GM21529 (cell line): ENCODE results near the gene SPTLC3.
"Not testable (repeated sequence)": the region's sequence is repeated elsewhere in the genome, so short reads cannot be mapped to it uniquely, and the experiment has no call there.

ENCODE experiments used
- ATAC-seq: cut with Tn5 transposase; IDR thresholded peaks from one replicate; pipeline ENCODE4 v1.9.1; 2021; ENCODE audit not compliant: unreplicated experiment

The SPTLC3 gene

DNA sequence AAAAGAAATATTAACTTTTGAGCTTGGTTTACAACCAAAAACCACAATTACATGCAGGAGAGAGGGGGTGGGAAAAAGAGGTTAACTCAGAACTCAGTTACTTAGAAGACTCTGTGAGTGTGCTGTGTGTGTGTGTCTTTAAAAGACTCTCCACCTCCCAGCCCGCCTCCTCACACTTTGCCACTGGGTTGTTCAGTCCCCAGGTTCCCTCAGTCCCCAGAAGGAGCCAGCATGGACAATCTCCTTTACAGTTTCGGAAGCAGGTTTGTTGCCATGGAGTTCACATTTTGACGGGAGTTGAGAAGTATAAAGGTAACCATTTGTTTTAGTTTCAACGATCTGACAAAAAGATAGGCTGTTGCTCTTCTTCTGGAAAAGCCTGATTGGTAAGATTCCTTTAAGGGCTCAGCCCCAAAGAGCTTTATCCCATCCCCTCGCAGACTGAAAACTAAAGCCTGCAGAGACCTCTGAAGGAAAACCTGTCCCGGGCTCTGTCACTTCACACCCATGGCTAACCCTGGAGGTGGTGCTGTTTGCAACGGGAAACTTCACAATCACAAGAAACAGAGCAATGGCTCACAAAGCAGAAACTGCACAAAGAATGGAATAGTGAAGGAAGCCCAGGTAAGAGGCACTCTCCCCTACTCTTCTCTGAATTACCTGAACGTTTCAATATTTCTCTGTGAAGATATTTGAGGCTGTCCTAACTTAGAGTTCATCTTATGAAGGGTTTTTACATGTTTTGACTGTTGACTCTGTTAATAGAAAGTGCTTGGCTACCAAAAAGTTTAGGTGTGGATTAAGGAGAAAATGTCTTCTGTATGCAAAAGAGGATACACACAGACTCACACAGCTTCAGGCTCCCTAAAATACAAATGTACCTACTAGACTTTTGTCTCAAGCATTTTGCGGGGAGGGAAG, at the start of gene SPTLC3:
TSS of gene SPTLC3 (plus strand) at position 212 of the 921 bp plus-strand sequence. CDS start at position 508, 296 bp downstream.
- ATAC-seq = peak; percentile 35

DNA sequence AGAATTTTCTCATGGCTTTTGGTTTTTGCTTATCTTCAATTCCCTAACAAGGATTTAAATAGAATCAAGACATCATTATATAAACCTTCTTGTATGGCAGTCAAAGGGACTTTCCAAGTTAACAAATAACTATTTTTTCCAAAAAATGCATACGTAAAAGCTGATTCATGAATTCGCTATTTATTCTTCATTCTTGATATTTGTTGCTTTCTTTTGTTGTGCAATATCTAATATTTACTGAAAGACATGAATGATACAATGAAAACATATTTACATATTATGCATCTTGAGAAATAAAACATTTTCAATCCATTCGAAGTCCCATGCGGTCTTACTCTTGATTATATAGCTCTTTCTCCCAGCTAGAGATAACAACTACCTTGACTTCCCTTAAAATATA, 47.0 kb upstream of the SPTLC3 start:
- ATAC-seq = no peak

DNA sequence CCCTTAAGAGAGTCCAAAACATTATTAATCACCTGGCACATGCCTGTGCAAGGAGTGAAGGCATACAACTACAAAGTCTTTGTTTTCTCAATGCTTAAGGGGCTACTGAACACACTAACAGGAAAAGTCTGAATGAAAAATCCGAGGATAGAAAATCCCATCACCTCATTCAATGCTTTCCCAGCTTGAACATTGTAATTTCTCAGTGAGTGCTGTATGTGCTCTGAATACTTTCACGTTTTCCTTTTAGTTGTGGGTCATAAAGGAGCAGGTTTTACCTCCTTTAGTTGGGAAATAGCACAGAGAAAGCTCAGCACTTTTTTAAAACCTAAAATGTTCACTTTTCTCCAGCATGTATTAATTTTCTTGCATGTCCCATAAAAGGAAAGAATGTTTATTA, 45.9 kb upstream of the SPTLC3 start:
- no peak for ATAC-seq

DNA sequence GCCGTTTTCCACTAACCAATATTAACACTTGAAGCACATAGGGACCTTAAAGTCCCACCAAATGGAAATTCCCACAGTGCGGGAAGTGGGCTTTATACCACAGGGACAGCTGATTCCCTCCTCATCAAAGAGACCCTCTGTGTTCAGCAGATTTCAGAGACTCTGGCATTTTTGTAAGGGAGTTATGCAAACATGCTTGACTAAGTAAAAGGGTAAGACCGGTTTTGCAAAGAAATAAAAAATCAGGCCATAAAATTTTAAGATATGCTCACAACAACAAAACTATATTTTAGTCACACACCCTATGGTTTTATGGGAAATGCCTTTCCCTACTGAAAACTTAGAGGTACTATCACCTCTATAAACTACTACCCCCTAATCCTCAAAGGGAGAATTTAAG, 45.4 kb upstream of the SPTLC3 start:
- no peak for ATAC-seq

DNA sequence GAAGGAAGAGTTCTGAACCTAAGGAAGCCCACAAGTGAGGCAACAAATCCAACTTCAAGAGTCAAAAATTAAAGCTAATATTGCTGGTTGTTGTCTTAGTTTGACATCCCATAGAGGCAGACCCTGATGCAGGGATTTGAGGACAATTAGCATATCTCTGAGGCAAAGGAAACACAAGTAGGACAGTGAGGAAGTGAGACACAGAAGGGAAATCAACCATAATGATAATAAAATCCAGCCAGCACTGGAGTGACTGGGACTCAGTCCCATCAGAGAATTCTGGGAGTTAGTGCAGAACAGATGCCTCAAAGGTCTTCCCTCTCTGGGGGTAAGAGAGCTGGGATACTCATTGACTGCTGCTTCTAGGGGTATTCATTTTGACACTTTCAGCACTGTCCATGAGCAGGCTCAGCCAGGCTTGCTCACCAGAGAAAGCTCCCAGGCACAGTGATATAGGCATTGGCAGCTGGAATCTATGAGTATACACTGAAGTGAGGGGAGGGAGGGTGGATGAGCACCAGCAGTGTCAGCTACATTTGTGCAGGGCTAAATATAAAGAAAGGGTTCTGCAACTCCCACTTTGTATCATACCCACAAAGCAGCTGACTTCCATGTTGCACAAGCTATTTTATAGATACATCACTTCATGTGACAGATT, 43.4 kb upstream of the SPTLC3 start:
- ATAC-seq = no peak

DNA sequence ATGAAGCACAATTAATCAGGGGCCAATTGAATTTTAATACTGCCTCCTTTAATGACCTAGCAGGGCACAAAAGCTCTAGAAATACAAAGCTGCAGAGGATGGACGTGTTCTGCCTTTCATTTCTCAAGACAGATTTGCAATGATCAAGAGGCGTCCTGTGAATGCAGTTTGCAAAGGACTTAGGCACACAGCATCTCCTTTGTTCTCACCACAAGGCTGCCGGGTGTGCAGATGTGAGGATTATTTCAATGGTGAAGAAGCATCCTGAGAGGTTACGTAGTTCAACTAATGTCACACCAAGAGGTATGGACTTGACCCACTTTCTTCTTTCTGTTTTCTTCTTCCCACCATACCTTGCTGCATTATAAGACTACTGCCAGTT, 42.9 kb upstream of the SPTLC3 start:
- ATAC-seq = no peak

DNA sequence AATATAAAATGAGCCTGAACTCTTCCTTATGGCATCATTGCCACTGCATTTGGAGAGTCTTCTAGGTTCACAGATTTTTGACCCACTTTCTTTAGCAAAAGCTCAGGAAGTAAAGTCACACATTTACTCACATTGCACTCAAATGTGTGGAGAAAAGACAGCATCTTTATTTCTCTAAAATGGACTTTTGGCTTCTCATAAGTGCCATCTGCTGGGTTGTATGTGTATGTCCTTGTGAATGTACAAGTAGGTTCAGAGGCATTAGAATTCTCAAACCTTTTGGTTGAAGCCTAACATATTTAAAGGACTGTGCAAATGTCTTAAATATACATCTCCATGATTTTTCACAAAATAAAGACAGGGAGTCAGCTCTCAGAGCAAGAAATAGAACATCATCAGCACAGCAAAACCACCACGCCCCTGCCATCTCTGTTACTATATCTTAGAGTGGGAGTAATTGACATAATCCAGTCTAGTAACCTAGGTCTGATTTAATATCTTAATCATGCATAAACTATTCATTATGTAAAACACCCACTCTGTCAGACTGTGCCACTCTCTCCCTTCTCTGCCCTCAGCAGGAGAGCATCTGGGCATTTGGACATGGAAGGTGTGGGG, 42.2 kb upstream of the SPTLC3 start:
- ATAC-seq = no peak

DNA sequence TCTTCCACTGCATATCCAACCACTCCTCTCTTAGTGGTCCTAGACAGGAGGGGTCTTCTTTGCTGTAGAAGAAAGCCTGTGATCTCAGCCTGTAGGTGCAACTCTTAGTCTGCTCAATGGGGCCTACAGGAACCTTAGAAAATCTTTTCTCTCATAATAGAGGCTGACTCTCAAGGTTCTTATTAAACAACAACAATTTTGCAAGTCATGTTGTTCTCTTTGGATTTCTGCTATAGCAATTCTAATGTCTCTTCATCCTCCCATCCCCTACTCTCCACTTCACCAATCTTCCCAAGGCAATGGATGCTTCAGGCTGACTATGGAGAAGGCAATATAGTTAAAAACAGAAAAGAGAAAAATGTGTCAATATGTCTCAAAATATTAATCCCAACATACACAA, 40.8 kb upstream of the SPTLC3 start:
- no peak for ATAC-seq

DNA sequence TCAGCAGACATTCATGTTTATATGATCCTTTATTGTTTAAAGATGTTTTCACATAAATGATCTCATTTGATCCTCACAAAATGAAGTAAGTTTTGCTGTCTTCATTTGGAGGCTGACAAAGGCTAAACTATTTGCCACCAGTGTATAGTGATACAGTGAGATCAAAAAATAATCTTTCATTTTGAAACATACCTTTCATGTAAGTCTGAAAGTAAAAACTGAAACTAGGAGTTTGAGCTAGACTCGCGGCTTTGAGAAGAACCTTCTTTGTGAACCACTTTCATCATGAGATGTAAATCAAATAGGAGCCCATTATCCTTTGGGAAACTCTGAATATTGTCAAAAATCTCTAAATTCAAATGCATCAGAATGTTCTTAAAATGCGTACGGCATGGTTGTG, 40.3 kb upstream of the SPTLC3 start:
- ATAC-seq = no peak

DNA sequence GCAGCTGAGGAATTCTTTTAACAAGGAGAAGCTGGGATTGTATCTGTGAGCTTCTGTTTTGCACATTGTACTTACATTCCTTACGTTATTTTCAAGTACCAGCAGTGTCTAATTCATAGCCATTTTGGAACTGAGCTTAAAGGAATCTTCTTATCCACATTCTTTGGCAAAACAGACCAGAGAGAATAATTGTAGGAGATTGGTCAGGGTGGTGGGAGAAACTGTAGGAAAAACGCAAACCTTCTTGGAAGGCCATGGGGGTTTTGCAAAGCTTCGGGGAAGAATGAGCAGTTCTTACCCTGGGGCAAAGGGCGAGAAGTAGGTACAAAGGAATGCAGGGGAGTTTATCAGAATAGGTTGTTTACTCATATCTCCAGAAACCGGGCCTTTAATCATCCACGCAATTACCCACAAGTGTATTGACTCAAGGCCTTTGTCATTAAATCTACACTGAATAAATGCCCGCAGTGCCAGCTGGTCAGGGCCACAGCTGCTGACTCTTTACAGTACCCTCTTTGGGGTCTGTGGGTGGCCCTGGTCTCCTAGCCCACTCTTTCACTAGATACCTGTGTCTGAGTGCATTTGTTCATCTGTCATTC, 39.6 kb upstream of the SPTLC3 start:
- ATAC-seq = no peak

DNA sequence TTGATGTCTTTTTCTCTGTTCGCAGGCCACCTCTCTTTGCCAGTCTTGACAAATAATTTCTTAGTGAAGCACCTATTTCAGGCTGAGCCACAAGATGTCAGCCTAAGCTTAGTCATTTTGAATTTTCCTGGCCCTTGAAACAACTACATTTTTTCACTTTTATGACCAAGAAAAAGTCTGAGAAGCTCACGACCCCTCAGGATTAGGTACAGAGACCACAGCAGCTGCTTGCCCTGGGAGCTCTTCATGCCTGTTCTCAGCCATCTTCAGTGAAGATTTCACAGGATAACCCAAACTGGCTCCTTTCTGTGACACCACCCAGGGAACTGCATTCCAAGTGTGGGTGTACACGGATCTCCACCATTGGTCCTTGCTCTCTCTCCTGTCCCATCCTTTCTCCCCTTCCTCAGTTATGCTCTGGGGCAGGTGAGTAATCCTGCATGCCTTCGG, 38.4 kb upstream of the SPTLC3 start:
- no peak for ATAC-seq

DNA sequence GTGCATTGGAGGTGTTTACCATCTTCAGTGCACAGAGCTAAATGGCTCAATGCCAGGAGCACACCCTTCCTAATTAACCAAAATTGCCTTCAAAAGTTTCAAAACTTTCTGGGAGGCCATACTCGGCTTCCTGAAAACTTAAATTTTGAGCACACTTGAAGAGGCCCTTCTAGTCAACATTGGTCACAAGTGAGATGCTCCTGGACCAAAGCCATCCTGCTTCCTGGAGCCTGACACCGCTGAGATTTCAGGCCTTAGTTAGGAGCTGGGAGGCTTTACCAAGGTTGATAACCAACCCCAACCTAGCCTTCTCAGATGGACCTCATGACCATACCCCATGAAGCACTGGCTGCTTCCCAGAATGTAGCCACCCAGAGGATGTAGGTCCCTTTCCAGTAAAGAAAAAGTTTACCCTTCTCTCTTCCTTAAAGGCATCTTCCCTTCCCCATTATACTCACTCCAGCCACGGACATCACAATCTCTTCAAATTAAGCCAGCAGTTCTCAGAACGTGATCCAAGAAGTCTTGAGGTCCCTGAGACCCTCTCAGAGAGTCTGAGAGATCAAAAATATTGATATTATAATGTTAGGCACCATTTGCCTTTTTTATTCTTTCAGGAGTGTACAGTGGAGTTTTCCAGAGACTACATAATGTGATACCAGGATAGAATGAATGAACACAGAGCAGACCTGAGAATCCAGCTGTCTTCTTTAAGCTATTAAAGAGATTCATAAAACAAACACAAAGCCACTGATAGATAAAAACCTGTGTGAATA, 32.8 kb upstream of the SPTLC3 start:
- no peak for ATAC-seq

DNA sequence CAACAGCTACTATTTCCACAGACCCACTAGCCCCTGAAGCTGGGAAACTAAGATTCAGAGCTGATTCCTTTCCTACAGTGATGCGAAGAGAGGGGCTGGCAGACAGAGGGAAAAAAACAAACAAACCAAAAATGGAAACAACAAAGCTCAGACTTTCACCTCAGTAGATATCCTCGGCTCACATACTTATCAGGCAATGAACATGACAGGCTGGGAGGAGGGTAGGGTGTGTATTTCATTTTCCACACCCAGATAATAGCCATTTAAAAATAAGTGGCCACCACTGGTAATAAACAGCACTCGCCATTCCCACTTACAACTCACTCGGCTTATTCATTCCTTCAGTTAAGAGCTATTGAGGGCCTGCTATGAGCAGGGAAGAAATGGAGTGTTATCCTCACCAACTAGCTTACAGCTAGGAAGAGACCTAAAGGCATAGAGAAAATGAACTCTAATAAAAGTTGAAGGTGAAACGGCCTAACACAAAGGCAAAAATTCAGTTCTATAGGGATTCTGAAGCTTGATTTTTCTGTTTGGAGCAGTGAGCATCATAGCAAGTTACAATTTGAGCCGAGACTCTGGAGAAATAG, 32.0 kb upstream of the SPTLC3 start:
- ATAC-seq = no peak

DNA sequence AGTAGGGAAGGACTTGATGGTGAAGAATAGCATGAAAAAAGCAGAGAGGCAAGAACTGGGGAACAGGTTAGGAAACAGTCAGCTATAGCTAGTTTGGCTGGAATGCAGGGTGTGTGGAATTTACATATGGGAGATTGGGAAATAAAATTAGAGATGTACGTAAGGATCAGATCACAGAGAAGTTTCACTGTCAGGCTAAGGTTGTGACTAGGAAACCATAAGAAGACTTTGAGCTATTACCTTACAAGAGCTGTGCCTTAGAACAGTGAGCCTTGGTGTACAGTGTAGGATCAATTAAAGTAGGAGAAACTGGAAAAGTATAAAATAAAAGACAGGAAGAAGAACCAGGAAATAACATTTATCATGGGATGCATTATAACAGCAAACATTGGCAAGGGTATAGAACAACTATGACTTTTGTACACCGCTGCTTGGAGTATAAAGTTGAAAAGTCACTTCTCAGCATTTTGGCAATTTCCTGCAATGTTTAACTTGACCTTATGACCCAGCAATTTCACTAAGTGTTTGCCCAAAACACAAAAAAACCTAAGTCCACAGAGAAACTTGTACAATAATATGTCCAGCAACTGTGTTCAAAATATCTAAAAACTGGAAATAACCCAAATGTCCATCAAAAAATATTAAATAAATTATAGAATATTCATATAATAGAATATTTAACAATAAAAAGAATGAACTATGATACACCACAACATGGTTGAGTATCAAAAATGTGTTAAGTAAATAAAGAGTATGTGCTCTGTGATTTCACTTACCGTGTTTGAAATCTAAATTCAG, 31.2 kb upstream of the SPTLC3 start:
- ATAC-seq = no peak

DNA sequence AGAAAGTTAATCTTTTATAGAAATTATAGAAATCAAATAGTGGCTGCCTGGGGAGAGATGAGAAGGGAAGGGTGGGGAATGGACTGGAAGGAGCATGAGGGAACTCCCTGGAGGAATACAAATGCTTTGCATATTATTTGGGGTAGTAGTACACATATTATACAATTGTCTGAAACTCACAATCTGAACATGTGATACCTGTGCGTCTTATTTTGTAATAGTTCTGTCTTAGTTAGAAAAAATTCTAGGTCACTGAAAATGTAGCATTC, 30.7 kb upstream of the SPTLC3 start:
- ATAC-seq = no peak

DNA sequence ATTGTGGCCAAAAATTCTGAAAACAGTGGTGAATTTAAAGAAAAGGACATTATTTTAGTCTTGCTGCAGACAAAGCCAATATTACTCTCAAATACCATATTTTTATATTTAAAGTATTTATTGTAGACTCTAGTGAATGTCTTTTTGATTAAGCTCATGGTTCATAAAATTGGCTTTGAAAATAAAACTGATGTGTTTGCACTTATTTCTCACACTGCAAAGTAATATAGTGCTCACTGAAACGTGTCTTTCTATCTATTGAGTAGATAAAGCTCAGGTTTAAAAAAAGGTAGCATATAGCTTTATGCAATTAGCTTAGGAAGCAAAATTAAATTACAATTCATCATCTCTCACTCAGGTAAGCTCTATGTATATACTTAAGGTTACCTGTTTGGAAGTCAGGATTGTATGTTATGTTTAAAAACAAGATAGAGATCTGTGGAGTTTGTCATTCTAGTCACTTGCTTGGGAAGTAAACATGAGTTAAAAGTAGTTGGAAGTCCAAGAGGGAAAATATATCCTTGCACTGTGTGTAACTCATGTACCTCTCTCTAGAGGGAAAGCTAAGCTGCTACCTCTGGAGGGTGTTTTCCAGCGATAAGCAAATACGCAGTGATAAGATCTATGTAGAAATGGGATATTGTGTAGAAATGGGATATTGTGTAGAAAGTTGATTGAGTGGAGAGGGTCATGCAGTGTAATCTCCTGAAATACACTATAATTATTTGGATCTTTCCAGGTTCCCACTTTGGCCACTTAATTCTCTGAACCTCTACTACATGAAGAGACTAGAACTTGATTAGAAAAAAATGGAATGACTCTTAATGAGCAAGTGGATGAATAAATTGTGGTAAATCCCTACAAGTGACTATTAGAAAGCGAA, 29.9 kb upstream of the SPTLC3 start:
- ATAC-seq = no peak

DNA sequence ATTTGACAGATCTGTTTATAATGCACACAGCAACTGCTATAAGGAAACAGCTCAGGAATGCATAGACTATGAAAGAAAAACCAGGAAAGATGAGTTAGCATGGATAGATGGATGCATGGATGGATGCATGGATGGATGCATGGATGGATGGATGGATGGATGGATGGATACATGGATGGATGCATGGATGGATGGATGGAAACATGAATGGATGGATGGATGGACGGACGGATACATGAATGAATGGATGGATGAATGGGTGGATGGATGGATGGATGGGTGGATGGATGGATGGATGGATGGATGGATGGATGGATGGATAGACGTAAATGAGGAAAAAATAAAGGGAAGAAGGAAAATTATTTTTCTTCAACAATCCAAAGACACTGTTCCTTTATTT, 29.1 kb upstream of the SPTLC3 start:
- ATAC-seq = not testable (repeated sequence)

DNA sequence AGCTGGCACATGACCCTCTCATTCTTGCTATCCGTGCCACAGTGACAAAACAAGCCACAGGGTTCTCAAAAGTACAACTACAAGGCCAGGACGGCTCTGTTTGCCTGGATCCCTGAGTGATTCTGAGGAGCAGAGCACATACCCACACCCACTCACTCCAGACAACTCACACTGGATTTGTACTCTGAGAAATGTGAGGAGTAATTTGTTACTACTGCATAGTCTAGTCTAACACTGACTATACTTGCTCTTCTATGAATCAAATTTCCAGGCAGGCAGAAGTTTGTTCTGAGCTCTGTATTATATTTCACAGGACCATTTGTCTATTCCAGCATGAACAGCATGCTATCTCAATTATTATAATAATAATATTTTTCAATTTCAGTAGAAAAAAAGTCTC, 26.7 kb upstream of the SPTLC3 start:
- ATAC-seq = no peak
